AG04450 (cell line): Measurements from ENCODE around the gene PPFIA1. TPM values are rescaled to one million over a fixed set of nuclear protein-coding genes. Genes with fewer than 3 reads are reported as not detected.

ENCODE experiments used
- CTCF ChIA-PET: fragments of 300-600, 350-600 bp; formaldehyde crosslinking; extraction: SDS; loops from one replicate; lab custom pipeline; 2022; ENCODE audit warnings: antibody characterized with exemption, inconsistent platforms; lab: Charles Lee
- POLR2A ChIA-PET: fragments of 350-600 bp; formaldehyde crosslinking; extraction: SDS; loops from one replicate; lab custom pipeline; 2021; ENCODE audit warnings: antibody characterized with exemption, inconsistent platforms; lab: Yijun Ruan, JAX
- DNase-seq: peaks from one replicate; pipeline ENCODE4 v3.0.0-alpha.2; 2011; ENCODE audit warnings: low read depth, low spot score
- H3K27ac ChIP-seq: one replicate; pipeline ENCODE4 v1.5.1; 2012; ENCODE audit warnings: low read depth, low read length, control low read depth
- H3K27me3 ChIP-seq: one replicate; pipeline ENCODE4 v1.6.0; 2012; ENCODE audit warnings: low read length; ENCODE audit not compliant: control insufficient read depth, insufficient read depth
- H3K4me3 ChIP-seq: 2 replicates; pipeline ENCODE4 v1.5.1; 2011; ENCODE audit warnings: mild to moderate bottlenecking, low read depth, low read length, control low read depth
- H3K9me3 ChIP-seq: 2 replicates; pipeline ENCODE4 v1.5.1; 2012; ENCODE audit warnings: low read length; ENCODE audit not compliant: control insufficient read depth, insufficient read depth
- polyA plus RNA-seq: library from polyadenylated mRNA; depleted of rRNA; stranded (reverse); fragments of >200 nt; gene quantifications from 2 replicates; pipeline ENCODE4 v1.2.3, GENCODE V29; 2011
- TF ChIP-seq, protein P1 (sequence below): IDR thresholded peaks from 2 replicates; pipeline ENCODE4 v1.5.1; 2011; ENCODE audit warnings: low read depth, low read length, control low read depth, inconsistent platforms

The PPFIA1 gene
- polyA plus RNA-seq, 1 experiment = 39.9 TPM

DNA sequence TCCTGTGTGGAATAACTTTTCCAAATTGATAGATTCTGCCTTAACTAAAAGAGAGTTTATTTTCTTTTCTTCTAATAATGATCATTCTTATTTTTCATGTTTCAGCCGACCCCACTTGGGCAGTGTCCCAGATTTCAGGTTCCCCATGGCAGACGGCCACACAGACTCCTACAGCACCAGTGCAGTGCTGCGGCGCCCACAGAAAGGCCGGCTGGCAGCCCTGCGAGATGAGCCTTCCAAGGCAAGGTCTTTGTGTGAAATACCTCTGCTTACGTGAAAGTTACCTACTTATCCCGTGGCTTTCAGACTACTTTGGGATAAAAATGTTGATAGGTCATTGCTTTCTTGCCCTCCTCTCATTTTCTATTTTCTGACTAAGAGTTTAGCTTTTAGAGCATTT is 68.6 kb downstream of the PPFIA1 start:
- ChIA-PET CTCF (no interaction called here), POLR2A (no interaction called here)
- Histone ChIP-seq H3K27me3 (no peaks in the 10 kb centered on the region), H3K27ac (no peak overlapping the region), H3K9me3 (no peaks in the 10 kb centered on the region), H3K4me3 (no peak overlapping the region)
- TF ChIP-seq, protein P1, sequence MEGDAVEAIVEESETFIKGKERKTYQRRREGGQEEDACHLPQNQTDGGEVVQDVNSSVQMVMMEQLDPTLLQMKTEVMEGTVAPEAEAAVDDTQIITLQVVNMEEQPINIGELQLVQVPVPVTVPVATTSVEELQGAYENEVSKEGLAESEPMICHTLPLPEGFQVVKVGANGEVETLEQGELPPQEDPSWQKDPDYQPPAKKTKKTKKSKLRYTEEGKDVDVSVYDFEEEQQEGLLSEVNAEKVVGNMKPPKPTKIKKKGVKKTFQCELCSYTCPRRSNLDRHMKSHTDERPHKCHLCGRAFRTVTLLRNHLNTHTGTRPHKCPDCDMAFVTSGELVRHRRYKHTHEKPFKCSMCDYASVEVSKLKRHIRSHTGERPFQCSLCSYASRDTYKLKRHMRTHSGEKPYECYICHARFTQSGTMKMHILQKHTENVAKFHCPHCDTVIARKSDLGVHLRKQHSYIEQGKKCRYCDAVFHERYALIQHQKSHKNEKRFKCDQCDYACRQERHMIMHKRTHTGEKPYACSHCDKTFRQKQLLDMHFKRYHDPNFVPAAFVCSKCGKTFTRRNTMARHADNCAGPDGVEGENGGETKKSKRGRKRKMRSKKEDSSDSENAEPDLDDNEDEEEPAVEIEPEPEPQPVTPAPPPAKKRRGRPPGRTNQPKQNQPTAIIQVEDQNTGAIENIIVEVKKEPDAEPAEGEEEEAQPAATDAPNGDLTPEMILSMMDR = no peak
- no peak for DNase-seq

DNA sequence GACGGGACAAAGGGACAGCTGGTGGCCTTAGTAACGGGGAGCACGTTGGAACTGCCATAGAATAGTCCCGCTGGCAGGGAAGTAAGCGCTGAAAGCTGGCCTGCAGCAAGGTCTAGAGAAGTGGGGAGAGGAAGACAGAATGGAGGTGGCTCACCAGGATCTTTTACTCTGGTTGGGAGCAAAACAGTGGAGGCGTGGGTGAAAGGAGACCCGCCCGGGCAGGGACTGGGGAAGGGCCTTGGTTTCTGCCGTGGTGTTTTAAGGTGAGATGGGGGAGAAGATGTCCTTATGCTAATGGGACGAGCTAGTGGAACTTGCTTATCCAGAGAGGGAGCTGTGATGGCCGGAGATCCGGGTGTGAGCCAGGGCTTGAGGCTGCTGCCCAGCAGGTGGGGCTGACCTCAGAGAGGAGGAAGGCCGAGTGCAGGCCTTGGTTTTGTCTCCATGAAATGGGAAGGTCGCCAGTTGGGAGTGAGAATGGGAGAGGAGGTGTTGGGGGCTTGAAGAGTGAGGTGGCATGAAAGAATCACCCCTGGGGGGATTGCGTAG is 71.5 kb downstream of the PPFIA1 start:
- Histone ChIP-seq H3K9me3 (no peaks in the 10 kb centered on the region), H3K27me3 (no peaks in the 10 kb centered on the region), H3K4me3 (no peak overlapping the region), H3K27ac (no peak overlapping the region)
- ChIA-PET CTCF (interaction anchor here (0.6 kb wide), 1 partner anchor 10 kb away, joined by 3 read pairs; no protein-coding TSS in a partner anchor), POLR2A (no interaction called here)
- TF ChIP-seq, protein P1 = no peak
- no peak for DNase-seq

DNA sequence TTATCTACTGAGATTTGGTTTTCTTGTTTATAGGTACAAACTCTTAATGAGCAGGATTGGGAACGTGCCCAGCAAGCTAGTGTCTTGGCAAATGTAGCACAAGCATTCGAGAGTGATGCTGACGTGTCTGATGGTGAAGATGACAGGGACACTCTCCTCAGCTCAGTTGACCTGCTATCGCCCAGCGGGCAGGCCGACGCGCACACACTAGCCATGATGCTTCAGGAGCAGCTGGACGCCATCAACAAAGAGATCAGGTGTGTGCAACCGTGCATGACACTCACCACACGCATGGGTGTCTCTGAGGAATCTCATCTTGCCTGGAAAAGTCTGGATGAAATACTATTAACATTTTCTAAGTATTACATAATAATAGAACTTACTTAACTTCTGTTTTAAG is 73.1 kb downstream of the PPFIA1 start:
- CTCF ChIA-PET = no interaction called here
- H3K27me3 ChIP-seq = no peaks in the 10 kb centered on the region
- no peak for DNase-seq
- no peak overlapping the region for H3K4me3 ChIP-seq
- H3K9me3 ChIP-seq = no peaks in the 10 kb centered on the region
- no peak overlapping the region for H3K27ac ChIP-seq
- TF ChIP-seq, protein P1 = no peak
- POLR2A ChIA-PET = no interaction called here

DNA sequence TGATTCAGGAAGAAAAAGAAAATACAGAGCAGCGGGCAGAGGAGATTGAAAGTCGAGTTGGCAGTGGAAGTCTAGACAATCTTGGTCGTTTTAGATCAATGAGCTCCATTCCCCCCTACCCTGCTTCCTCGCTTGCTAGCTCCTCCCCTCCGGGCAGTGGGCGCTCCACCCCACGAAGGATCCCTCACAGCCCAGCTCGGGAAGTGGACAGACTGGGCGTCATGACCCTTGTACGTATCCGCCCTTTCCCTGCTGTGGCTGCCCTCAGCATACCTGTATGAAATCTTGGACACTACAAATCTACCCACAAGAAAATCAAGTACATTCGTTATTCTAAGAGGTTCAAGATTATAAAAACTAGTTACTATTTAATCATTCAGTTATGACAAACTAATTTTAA is 77.7 kb downstream of the PPFIA1 start:
- DNase-seq = no peak
- Histone ChIP-seq H3K4me3 (no peak overlapping the region), H3K27ac (no peak overlapping the region), H3K27me3 (no peaks in the 10 kb centered on the region), H3K9me3 (no peaks in the 10 kb centered on the region)
- ChIA-PET CTCF (no interaction called here), POLR2A (no interaction called here)
- TF ChIP-seq, protein P1 = no peak

DNA sequence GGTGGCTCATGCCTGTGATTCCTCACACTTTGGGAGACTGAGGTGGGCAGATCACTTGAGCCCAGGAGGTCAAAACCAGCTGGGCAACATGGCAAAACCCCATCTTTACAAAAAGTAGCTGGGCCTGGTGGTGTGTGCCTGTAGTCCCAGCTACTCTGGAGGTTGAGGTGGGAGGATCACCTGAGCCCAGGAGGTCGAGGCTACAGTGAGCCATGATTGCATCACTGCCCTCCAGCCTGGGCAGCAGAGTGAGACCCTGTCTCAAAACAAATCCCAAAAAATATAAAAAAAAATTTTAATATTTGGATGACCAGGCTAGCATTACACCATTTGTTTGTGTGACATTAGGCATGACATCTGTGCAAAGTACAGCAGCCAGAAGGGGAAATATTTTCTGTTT is 78.1 kb downstream of the PPFIA1 start:
- Histone ChIP-seq H3K27me3 (no peaks in the 10 kb centered on the region), H3K9me3 (no peaks in the 10 kb centered on the region), H3K27ac (no peak overlapping the region), H3K4me3 (no peak overlapping the region)
- TF ChIP-seq, protein P1 = no peak
- CTCF ChIA-PET = no interaction called here
- POLR2A ChIA-PET = no interaction called here
- no peak for DNase-seq
